GM12891 (cell line): ENCODE results near the gene TYW1B.
"Not testable (repeated sequence)": the region's sequence is repeated elsewhere in the genome, so short reads cannot be mapped to it uniquely, and the experiment has no call there.

Experiments
- PAX5 ChIP-seq: IDR thresholded peaks from 2 replicates; pipeline ENCODE4 v1.6.1; 2011; ENCODE audit warnings: low read length, moderate library complexity, mild to moderate bottlenecking; ENCODE audit not compliant: insufficient read depth, severe bottlenecking
- POLR2A ChIP-seq: IDR thresholded peaks from 2 replicates; pipeline ENCODE4 v1.6.1; 2011; ENCODE audit warnings: low read depth, low read length, control low read depth
- POLR2AphosphoS5 ChIP-seq: IDR thresholded peaks from 2 replicates; pipeline ENCODE4 v1.6.1; 2011; ENCODE audit warnings: low read depth, low read length, control low read depth
- SPI1 ChIP-seq: IDR thresholded peaks from 2 replicates; pipeline ENCODE4 v1.6.1; 2011; ENCODE audit warnings: low read depth, low read length, control low read depth
- TAF1 ChIP-seq: IDR thresholded peaks from 2 replicates; pipeline ENCODE4 v1.6.1; 2011; ENCODE audit warnings: low read depth, low read length, control low read depth

- TF ChIP-seq POLR2A, POLR2AphosphoS5, TAF1, SPI1, PAX5: not testable (repeated sequence)
Measured at GRCh38 chr7:72705693-72706092, 122.3 kb downstream of the TYW1B start.
